ENCODE data around the gene ERICH3. TPM values are rescaled to one million over a fixed set of nuclear protein-coding genes. Genes with fewer than 3 reads are reported as not detected.

Gene ERICH3
- total RNA-seq = under 0.01 TPM in 1 of 2 replicates, not detected in the other

GRCh38 chr1:74673351-74674111, at the start of gene ERICH3:
ERICH3 (minus strand) TSS chr1:74673792; CDS start chr1:74673519, 273 bp downstream.
- DNase-seq = no peak

GRCh38 chr1:74717626-74718025, 44.0 kb upstream of the ERICH3 start:
- no peak for DNase-seq

GRCh38 chr1:74716822-74717221, 43.2 kb upstream of the ERICH3 start:
- no peak for DNase-seq

- no peak for DNase-seq
Observed at GRCh38 chr1:74715806-74716205, 42.2 kb upstream of the ERICH3 start.

GRCh38 chr1:74715236-74715502, 41.6 kb upstream of the ERICH3 start:
- DNase-seq = no peak

GRCh38 chr1:74714429-74715235, 41.0 kb upstream of the ERICH3 start:
- no peak for DNase-seq

- DNase-seq = no peak
Observed at GRCh38 chr1:74713849-74714248, 40.3 kb upstream of the ERICH3 start.

- no peak for DNase-seq
Observed at GRCh38 chr1:74712881-74713280, 39.3 kb upstream of the ERICH3 start.

- DNase-seq = no peak
Observed at GRCh38 chr1:74703386-74704182, 30.0 kb upstream of the ERICH3 start.

- no peak for DNase-seq
Observed at GRCh38 chr1:74699331-74699730, 25.7 kb upstream of the ERICH3 start.

- DNase-seq = no peak
Observed at GRCh38 chr1:74697832-74698231, 24.2 kb upstream of the ERICH3 start.

GRCh38 chr1:74693473-74693872, 19.9 kb upstream of the ERICH3 start:
- no peak for DNase-seq

GRCh38 chr1:74690909-74691308, 17.3 kb upstream of the ERICH3 start:
- no peak for DNase-seq

GRCh38 chr1:74690364-74690696, 16.7 kb upstream of the ERICH3 start:
- no peak for DNase-seq

- peak; percentile 77 for DNase-seq
Observed at GRCh38 chr1:74689621-74690363, 16.2 kb upstream of the ERICH3 start.

GRCh38 chr1:74686928-74687327, 13.3 kb upstream of the ERICH3 start:
- DNase-seq = no peak

- no peak for DNase-seq
Observed at GRCh38 chr1:74684301-74684700, 10.7 kb upstream of the ERICH3 start.

- no peak for DNase-seq
Observed at GRCh38 chr1:74683656-74684055, 10.1 kb upstream of the ERICH3 start.

- DNase-seq = no peak
Observed at GRCh38 chr1:74681851-74682250, 8.3 kb upstream of the ERICH3 start.

GRCh38 chr1:74681449-74681848, 7.9 kb upstream of the ERICH3 start:
- no peak for DNase-seq

GRCh38 chr1:74681001-74681400, 7.4 kb upstream of the ERICH3 start:
- DNase-seq = no peak

- DNase-seq = no peak
Observed at GRCh38 chr1:74679811-74680210, 6.2 kb upstream of the ERICH3 start.

- DNase-seq = no peak
Observed at GRCh38 chr1:74677926-74678325, 4.3 kb upstream of the ERICH3 start.
